Uterus (tissue), 2 donors: ENCODE results near the gene PEX11A.

Experiments used
- POLR2A ChIP-seq, 2 donors: fragments of 450-650 bp; IDR thresholded peaks; one replicate each; pipeline ENCODE4 v1.6.1; 2016; ENCODE audit warnings: antibody characterized with exemption in 2 of 2, mild to moderate bottlenecking in 1 of 2, moderate library complexity in 1 of 2
- TF ChIP-seq, protein P1 (sequence below), 4 experiments: fragments of 200-600 bp in 2 of 4; fragments of 450-650 bp in 2 of 4; sonication (generic) in 2 of 4; IDR thresholded peaks; one replicate each; pipeline ENCODE4 v1.5.1; 2016 to 2019; ENCODE audit warnings: antibody characterized with exemption in 4 of 4, mild to moderate bottlenecking in 2 of 4, moderate library complexity in 1 of 4

DNA sequence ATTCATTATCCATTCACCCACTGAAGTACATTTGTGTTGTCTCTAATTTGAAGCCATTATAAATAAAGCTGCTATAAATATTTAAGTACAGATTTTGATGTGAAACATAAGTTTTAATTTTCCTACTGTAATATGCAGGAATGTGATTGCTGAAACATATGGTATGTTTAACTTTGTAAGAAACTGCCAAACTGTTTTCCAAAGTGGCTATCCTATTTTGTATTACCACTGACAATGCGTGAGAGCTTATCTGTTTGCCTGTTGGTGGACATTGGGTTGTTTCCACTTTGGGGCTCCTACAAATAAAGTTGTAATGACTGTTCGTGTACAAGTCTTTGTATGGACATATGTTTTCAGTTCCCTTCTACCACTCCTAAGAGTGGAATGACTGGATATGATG is 2.5 kb upstream of the PEX11A start:
- TF ChIP-seq, protein P1, sequence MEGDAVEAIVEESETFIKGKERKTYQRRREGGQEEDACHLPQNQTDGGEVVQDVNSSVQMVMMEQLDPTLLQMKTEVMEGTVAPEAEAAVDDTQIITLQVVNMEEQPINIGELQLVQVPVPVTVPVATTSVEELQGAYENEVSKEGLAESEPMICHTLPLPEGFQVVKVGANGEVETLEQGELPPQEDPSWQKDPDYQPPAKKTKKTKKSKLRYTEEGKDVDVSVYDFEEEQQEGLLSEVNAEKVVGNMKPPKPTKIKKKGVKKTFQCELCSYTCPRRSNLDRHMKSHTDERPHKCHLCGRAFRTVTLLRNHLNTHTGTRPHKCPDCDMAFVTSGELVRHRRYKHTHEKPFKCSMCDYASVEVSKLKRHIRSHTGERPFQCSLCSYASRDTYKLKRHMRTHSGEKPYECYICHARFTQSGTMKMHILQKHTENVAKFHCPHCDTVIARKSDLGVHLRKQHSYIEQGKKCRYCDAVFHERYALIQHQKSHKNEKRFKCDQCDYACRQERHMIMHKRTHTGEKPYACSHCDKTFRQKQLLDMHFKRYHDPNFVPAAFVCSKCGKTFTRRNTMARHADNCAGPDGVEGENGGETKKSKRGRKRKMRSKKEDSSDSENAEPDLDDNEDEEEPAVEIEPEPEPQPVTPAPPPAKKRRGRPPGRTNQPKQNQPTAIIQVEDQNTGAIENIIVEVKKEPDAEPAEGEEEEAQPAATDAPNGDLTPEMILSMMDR (IDR thresholded peaks at IDR 0.05), result no peak
- TF ChIP-seq POLR2A (IDR thresholded peaks at IDR 0.05), result no peak
